ENCODE measurements around the gene SLC6A2.
"Not testable (repeated sequence)": the region's sequence is repeated elsewhere in the genome, so short reads cannot be mapped to it uniquely, and the experiment has no call there.

Gene SLC6A2

DNA sequence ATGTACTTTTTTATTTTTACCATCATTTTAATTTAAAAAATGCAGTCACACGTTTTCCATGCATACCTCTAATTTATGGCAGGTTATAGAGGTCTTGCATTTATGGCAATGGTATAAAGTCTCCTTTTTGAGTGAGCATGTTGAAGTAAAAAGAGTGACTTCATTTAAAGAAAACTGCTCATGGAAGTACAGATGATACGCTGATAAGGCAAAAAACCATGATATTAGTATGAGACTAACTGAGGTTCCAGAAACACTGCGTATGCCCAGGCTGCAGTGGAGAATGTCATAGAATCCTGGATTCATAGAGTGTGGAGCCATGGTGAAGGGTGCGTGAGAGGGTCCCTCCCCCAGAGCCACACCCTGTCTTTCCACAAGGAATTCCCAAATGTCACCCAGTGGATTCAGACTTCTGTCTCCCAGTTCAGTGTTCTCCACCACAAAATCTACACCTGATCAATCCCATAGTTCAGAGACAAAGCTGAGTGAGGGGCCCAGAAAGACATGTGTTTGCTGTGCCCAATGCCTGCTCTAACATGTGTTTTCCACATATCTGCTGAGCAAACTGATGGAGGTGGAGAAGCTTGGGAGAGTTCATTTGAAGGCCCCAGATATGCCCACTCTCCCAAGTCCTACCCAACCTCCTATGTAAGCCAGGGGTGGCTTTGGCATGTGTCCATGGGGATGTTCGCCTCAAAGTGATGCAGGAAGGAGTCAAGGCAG lies 69.4 kb downstream of the SLC6A2 start:
- DNase-seq: no peak

DNA sequence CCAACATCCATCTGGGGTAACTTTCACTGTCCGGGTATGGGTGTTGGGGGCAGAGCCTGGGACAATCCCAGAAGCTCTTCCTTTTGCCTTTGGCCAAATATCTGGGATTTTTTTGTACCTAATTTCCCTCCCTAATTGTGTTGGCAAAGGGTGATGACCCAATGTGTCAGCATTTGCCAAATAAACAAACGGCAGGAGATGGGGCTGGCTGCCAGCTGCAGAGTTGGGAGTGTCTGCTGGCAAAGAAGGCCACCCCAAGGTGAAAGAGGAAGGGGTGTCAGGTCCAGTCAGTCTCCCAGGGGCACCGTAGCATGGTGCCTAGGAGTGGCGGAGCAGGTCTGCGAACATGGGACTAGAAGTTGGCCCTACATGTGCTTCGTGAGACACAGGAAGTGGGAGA lies 73.0 kb downstream of the SLC6A2 start:
- DNase-seq: no peak

DNA sequence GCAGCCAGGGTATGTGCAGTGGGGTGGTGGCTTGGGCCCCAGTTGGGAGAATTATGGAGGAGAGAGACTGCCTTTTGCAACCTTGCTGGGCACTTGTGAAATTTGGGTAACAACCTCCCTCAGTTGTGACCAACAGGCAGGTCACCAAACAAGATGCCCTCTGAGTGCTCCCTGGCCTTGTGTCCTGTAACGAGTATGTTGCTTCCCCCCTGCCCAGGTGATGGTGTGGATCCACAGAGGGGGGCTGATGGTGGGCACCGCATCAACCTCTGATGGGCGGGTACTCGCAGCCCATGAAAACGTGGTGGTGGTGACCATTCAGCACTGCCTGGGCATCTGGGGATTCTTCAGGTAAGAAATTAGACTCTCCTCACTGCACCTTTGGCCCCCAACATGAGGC lies 74.3 kb downstream of the SLC6A2 start:
- DNase-seq: no peak

DNA sequence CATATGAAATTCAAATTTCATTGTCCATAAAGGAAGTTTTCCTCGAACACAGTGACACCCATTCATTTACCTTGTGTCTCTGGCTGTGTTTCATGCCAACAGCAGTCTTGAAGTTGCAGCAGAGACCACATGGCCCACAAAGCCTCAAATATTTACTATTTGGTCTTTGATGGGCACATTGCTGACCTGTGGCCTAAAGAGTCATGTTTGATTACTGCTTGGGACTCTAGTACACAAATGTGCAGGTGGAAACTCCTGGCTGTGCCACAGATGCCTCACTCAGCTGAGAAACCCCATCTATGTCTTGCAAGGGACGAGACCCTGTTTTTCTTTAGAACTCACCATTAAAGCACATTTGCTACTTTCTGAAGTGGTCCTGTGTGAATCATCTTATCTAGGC lies 76.7 kb downstream of the SLC6A2 start:
- no peak for DNase-seq

DNA sequence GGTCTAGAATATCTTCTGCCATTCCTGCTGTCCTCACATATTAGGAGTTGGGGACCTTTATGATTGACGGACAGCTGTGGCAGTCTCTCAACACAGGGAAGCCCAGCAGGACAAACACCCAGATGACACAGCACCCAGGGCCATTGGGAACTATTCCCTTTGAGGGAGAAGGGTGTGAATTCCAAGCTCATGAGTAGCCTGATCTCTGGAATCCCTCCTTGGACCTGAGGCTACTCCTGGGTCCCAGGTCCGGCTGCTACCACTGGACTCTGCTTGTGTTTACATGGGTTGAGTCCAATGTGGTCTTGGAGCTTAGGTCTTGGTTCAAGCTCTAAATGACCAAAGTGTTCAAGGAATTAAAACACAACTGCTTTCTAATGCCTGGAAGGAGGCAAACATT lies 78.9 kb downstream of the SLC6A2 start:
- no peak for DNase-seq

DNA sequence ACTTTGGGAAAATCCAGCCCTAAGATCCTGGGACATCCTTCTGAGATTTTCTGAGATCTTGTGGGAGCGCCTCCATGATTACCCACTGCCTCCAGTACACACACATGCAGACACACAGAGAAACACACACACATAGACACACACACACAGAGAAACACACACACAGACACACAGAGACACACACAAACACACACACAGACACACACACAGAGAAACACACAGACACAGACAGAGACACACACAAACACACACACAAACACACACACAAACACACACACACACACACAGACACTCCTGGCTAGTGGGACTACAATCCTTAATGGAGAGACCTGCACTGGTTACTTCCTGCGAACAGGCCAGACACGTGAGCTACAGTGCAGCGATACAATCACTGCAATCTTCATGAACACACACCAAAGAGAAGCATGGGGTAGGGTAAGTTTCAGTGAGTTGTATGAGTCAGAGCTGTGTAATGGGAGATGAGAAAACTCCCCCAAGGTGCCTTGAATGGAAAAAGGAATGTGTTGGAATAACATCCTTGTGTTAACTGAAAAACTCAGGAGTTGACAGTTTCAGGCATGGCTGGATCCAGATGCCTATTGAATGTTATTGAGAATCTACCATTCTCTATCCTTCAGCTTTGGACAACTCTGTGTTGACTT lies 79.5 kb downstream of the SLC6A2 start:
- no peak for DNase-seq

DNA sequence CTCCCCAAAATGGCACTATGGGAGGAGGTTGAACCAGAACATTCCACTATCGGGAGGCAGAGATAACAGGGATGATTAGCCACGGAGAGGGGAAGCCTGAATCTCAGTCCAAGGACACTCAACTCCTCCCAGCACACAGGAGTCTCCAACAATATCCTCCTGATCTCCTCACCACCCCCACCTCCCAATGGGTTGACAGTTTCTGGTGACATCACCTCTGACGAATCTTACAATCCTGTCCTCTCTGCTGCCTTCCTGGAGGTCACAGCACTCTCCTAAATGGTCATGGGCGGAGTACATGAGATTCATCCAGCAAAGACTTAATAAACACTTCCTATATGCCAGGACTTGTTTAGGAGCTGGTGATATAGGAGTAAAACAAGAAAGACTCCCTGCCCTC lies 80.9 kb downstream of the SLC6A2 start:
- no peak for DNase-seq

DNA sequence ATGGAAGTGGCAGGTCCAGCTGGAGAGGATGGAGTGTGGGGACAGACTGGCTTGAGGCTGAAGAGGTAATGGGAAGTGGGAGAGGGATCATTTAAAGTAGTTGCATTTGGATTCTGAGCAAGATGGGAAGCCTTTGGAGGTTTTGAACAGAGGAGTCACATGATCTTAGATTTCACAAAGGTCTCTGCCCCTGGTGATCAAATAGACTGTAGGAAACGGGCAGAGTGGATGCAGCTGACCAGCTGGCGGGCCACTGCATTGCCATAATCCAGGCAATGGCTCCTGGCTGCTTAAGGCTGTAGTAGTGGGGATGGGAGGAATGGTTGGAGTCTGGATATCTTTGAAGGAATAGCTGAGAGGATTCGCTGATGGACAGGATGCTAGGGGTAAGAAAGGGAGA lies 81.5 kb downstream of the SLC6A2 start:
- DNase-seq: no peak

DNA sequence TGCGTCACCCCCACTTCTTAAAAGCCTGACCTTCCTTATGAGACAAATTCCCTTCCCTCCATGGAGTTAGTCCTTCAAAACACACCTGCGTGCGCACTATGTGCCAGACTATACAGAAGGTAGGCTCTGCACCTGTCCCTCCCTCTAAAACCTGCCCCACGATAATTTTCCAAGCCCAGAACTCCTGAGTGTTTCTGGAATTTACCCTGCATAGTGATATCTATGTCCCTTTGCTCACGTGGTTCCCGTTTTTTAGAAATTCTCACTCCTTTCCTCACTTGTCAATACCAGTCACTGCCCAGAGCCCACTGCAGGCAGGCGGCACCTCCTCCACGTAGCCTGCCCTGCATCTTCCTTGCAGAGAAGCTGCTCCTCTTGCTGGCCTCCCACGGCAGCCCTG lies 82.2 kb downstream of the SLC6A2 start:
- no peak for DNase-seq

DNA sequence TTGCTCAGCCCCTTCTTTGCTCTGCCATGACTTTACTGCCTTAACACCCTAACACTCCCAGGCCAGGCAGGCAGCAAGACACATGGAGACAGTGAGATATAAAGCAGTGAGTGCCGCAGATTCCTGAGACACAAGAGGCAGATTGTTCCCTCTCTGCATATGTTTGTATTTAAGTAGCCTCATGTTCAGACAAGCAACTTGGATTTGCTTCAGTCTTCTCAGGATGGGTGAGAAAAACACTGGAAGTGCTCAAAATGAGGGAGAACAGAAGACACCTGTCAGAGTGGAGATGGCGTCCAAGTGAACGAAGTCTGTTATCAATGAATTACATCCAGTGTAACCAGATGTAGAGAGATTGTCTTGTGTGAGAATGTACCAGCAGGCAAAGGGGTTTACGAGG lies 90.3 kb downstream of the SLC6A2 start:
- no peak for DNase-seq

DNA sequence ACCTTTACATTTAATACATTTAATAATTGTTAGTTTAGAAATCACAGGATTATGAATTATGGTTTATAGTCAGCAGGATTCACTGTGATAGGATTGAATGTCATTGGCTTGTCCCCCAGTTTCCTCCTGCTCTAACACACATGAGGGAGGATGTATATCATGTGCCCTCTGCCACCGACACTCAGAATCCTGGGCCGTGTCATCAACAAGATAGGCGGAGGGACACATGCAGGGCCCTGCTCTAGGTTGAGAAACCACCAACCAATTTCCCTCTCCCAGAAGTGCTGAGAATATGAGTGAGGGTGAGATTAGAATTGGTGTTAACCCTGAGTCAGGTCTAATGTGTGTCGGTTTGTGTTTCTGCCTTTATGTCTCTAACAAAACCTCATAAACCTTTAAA lies 92.0 kb downstream of the SLC6A2 start:
- no peak for DNase-seq

DNA sequence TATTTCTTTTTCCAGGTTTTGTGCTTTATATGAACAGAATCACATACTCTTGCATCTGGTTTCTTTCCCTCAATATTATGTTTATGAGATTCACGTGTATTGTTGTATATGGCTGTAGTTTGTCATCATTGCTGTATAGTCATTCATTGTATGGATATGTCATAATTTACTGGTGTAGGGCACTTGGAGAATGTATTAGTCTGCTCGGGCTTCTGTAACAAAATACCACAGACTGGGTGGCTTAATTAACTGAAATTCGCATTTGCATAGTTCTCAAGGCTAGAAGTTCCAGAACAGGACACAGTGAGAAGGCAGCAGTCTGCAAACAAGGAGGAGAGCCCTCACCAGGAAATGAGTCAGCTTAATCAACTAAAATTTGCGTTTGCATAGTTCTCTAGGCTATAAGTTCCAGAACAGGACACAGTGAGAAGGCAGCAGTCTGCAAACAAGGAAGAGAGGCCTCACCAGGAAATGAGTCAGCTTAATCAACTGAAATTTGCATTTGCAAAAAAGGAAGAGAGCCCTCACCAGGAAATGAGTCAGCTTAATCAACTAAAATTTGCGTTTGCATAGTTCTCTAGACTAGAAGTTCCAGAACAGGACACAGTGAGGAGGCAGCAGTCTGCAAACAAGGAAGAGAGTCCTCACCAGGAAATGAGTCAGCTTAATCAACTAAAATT lies 96.8 kb downstream of the SLC6A2 start:
- not testable (repeated sequence) for DNase-seq

DNA sequence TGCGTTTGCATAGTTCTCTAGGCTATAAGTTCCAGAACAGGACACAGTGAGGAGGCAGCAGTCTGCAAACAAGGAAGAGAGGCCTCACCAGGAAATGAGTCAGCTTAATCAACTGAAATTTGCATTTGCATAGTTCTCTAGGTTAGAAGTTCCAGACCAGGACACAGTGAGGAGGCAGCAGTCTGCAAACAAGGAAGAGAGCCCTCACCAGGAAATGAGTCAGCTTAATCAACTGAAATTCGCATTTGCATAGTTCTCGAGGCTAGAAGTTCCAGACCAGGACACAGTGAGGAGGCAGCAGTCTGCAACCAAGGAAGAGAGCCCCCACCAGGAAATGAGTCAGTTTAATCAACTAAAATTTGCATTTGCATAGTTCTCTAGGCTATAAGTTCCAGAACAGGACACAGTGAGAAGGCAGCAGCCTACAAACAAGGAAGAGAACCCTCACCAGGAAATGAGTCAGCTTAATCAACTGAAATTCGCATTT lies 97.4 kb downstream of the SLC6A2 start:
- DNase-seq: not testable (repeated sequence)

Measured in activated CD4-positive, CD25-positive, alpha-beta regulatory T cell treated with anti-CD3 and anti-CD28 coated beads, Interleukin-2, amount 50 U/mL, for 72 hours (primary cell).